ENCODE results near the gene SCN4B. TPM values are rescaled to one million over a fixed set of nuclear protein-coding genes. Genes with fewer than 3 reads are reported as not detected.

The SCN4B gene
- total RNA-seq, 3 donors from 2014 or later (not counting 1 experiment from before 2014, with no cell fraction given): 0.33 TPM; not detected in 2

DNA sequence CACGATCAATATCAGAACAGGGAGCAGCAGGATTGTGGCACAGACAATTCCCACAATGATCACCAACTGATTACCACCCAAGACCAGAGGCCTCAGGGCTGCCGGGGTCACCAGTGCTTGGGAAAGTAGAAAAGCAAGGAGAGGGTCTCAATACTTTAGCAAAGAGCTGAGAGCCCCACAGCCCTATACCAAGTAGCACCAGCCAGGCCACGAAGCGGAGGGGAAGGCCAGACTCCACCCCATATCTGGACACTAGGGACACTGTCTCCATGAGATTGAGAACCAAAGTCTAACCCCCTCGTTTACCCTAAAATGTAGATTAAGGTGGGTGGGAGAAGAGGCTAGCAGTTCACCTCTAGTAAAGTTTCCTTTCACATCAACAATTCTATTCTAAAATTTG lies 47.9 kb upstream of the SCN4B start:
- Mint-ChIP-seq H3K4me3 (no peak overlapping the region), H3K36me3 (no peaks in the 10 kb centered on the region), H3K9me3 (no peaks in the 10 kb centered on the region), H3K27ac (no peak overlapping the region), H3K4me1 (peaks cover 5 to 13% of the 10 kb centered on the region in 2 donors), H3K27me3 (ENCODE audit: low read depth in 2 of 2) (no peaks in the 10 kb centered on the region)
- 93% methylated on average over 4 of the region's 5 CpGs for WGBS (ENCODE audit: insufficient coverage)
- H3K4me3 ChIP-seq (ENCODE audit: low read length): no peak overlapping the region
- no peaks in the 10 kb centered on the region for H3K27me3 ChIP-seq (ENCODE audit: control insufficient read depth, insufficient read depth, low read length)
- intact Hi-C loops (cut with micrococcal nuclease): loop anchor here (5.0 kb wide), 1 partner anchor 42 kb away; no protein-coding TSS in a partner anchor
- H3K27ac ChIP-seq (ENCODE audit: low read length): no peak overlapping the region
- peaks cover 38% of the 10 kb centered on the region for H3K4me1 ChIP-seq (ENCODE audit: control insufficient read depth, insufficient read depth, low read length)
- TF ChIP-seq CTCF (IDR thresholded peaks at IDR 0.05): no peak
- H3K36me3 ChIP-seq (ENCODE audit: control insufficient read depth, insufficient read depth, low read length): no peaks in the 10 kb centered on the region
- DNase-seq: no peak
- no peak for ATAC-seq
- no peaks in the 10 kb centered on the region for H3K9me3 ChIP-seq (ENCODE audit: control insufficient read depth, insufficient read depth, low read length)

- peaks cover 35% of the 10 kb centered on the region for H3K4me1 ChIP-seq (ENCODE audit: control insufficient read depth, insufficient read depth, low read length)
- intact Hi-C loops (cut with micrococcal nuclease): no loop called here
- Mint-ChIP-seq H3K36me3 (no peaks in the 10 kb centered on the region), H3K27me3 (ENCODE audit: low read depth in 2 of 2) (no peaks in the 10 kb centered on the region), H3K27ac (peak overlapping the region in 1 of 2 donors; percentile 81), H3K9me3 (no peaks in the 10 kb centered on the region), H3K4me3 (peak overlapping the region; percentile 71), H3K4me1 (peaks cover 5 to 11% of the 10 kb centered on the region in 2 donors)
- H3K36me3 ChIP-seq (ENCODE audit: control insufficient read depth, insufficient read depth, low read length): peaks cover 3% of the 10 kb centered on the region
- no peak for TF ChIP-seq CTCF (IDR thresholded peaks at IDR 0.05)
- no peaks in the 10 kb centered on the region for H3K9me3 ChIP-seq (ENCODE audit: control insufficient read depth, insufficient read depth, low read length)
- no peaks in the 10 kb centered on the region for H3K27me3 ChIP-seq (ENCODE audit: control insufficient read depth, insufficient read depth, low read length)
- ATAC-seq (no peak), DNase-seq (no peak)
- H3K27ac ChIP-seq (ENCODE audit: low read length): no peak overlapping the region
- WGBS (ENCODE audit: insufficient coverage): 95% methylated on average over 5 of the region's 6 CpGs
- H3K4me3 ChIP-seq (ENCODE audit: low read length): no peak overlapping the region
Measured at GRCh38 chr11:118199135-118199534, 46.5 kb upstream of the SCN4B start.

DNA sequence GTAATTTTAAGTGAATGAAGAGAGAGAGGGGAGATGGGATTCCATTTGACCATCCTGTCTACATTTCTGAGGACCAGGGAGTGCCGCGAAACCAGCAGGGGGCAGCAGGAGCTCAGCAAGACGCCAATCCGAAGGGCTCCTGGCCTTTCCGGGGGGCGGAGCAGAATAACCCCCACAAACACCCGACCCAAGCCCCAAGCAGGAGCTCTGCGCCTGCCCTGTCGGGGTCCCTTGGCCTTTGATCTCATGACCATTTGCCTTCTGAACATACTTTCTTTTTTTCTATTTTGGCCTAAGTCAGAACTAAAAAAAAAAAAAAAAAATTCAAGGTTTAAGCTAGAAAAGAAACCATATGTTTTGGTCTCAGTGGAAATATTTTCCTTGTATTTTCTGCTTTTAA lies 45.7 kb upstream of the SCN4B start:
- Mint-ChIP-seq H3K4me1 (peaks cover 5 to 11% of the 10 kb centered on the region in 2 donors), H3K9me3 (no peaks in the 10 kb centered on the region), H3K27me3 (ENCODE audit: low read depth in 2 of 2) (no peaks in the 10 kb centered on the region), H3K27ac (peak overlapping the region in 1 of 2 donors; percentile 81), H3K4me3 (no peak overlapping the region), H3K36me3 (no peaks in the 10 kb centered on the region)
- intact Hi-C loops (cut with micrococcal nuclease): loop anchor here (1.0 kb wide), 3 partner anchors 93 to 290 kb away; no protein-coding TSS in a partner anchor
- no peak overlapping the region for H3K27ac ChIP-seq (ENCODE audit: low read length)
- H3K27me3 ChIP-seq (ENCODE audit: control insufficient read depth, insufficient read depth, low read length): no peaks in the 10 kb centered on the region
- peaks cover 32% of the 10 kb centered on the region for H3K4me1 ChIP-seq (ENCODE audit: control insufficient read depth, insufficient read depth, low read length)
- 1% methylated on average over 9 of the region's 9 CpGs for WGBS (ENCODE audit: insufficient coverage)
- no peaks in the 10 kb centered on the region for H3K9me3 ChIP-seq (ENCODE audit: control insufficient read depth, insufficient read depth, low read length)
- H3K36me3 ChIP-seq (ENCODE audit: control insufficient read depth, insufficient read depth, low read length): peaks cover 3% of the 10 kb centered on the region
- TF ChIP-seq CTCF (IDR thresholded peaks at IDR 0.05): peak; percentile 96
- DNase-seq (peak; percentile 79 to 90), ATAC-seq (peak; percentile 75 to 91 (median 77))
- H3K4me3 ChIP-seq (ENCODE audit: low read length): no peak overlapping the region
